A673 (cell line): ENCODE results near the gene RABL2A. TPM values are rescaled to one million over a fixed set of nuclear protein-coding genes. Genes with fewer than 3 reads are reported as not detected.
"Not testable (repeated sequence)": the region's sequence is repeated elsewhere in the genome, so short reads cannot be mapped to it uniquely, and the experiment has no call there.

Experiments
- BruUV-seq: library from RNA; stranded (reverse); fragments of 400-500 nt; replicated peaks from 2 replicates; lab custom pipeline; 2021; lab: Mats Ljungman, UMichigan
- CTCF ChIA-PET: fragments of 300-600 bp; sonication (Branson Sonifier 250); formaldehyde crosslinking; loops from one replicate; lab custom pipeline; 2022; ENCODE audit warnings: antibody characterized with exemption; lab: Charles Lee
- POLR2A ChIA-PET: fragments of 300-600 bp; sonication (Branson Sonifier 250); formaldehyde crosslinking; loops from one replicate; lab custom pipeline; 2022; ENCODE audit warnings: antibody characterized with exemption; ENCODE audit not compliant: low non-redundant PET; lab: Charles Lee
- DNase-seq: peaks from one replicate; pipeline ENCODE4 v3.0.0-alpha.2; 2015; ENCODE audit warnings: low spot score
- H3K27ac ChIP-seq: fragments of 200-600 bp; sonication (generic); 2 replicates; pipeline ENCODE4 v1.5.1; 2016; ENCODE audit warnings: mixed run types, low read depth, mild to moderate bottlenecking, mixed read lengths, antibody characterized with exemption, low read length; ENCODE audit not compliant: poor library complexity, severe bottlenecking
- H3K27me3 ChIP-seq: fragments of 200-600 bp; sonication (generic); replicated peaks from 2 replicates; pipeline ENCODE4 v1.6.1; 2017; ENCODE audit warnings: mixed run types, low read depth, mild to moderate bottlenecking, mixed read lengths, antibody characterized with exemption, low read length; ENCODE audit not compliant: insufficient read depth, poor library complexity
- H3K36me3 ChIP-seq: fragments of 200-600 bp; sonication (generic); 2 replicates; pipeline ENCODE4 v1.6.1; 2016; ENCODE audit warnings: mixed run types, mild to moderate bottlenecking, mixed read lengths, antibody characterized with exemption, low read length; ENCODE audit not compliant: insufficient read depth, poor library complexity, severe bottlenecking
- H3K4me1 ChIP-seq: fragments of 200-600 bp; sonication (generic); 2 replicates; pipeline ENCODE4 v1.6.1; 2017; ENCODE audit warnings: mixed run types, mild to moderate bottlenecking, mixed read lengths, antibody characterized with exemption, low read length; ENCODE audit not compliant: insufficient read depth, poor library complexity, severe bottlenecking
- H3K4me3 ChIP-seq: fragments of 200-600 bp; sonication (generic); 2 replicates; pipeline ENCODE4 v1.5.1; 2016; ENCODE audit warnings: low read depth, mixed run types, mild to moderate bottlenecking, mixed read lengths, low read length; ENCODE audit not compliant: poor library complexity, severe bottlenecking
- H3K9me3 ChIP-seq: fragments of 200-600 bp; sonication (generic); 2 replicates; pipeline ENCODE4 v1.6.1; 2016; ENCODE audit warnings: mixed run types, low read depth, mild to moderate bottlenecking, mixed read lengths, antibody characterized with exemption, low read length; ENCODE audit not compliant: poor library complexity, severe bottlenecking
- CTCF ChIP-seq: fragments of 300-800, 200-600 bp; sonication (generic); conservative IDR thresholded peaks from 2 replicates; pipeline ENCODE4 v1.5.1; 2017; ENCODE audit warnings: low read depth, mild to moderate bottlenecking, antibody characterized with exemption, low read length, moderate library complexity, mixed read lengths
- intact Hi-C: fragments of 100-400 bp; cut with micrococcal nuclease; formaldehyde crosslinking; loops from one replicate; pipeline ENCODE4 v1.10.0; 2022; ENCODE audit not compliant: unreplicated experiment
- total RNA-seq: library from RNA; stranded (reverse); gene quantifications from 2 replicates; pipeline ENCODE4 v1.2.3, GENCODE V29; 2021

RABL2A gene
- total RNA-seq, 1 experiment from 2014 or later, result 17.8 TPM

- POLR2A ChIA-PET, result not testable (repeated sequence)
These were observed 39.9 kb upstream of the RABL2A start for GRCh38 chr2:113587201-113587600.

GRCh38 chr2:113589591-113589990, 37.5 kb upstream of the RABL2A start:
- H3K9me3 ChIP-seq, H3K27me3 ChIP-seq, H3K27ac ChIP-seq, H3K36me3 ChIP-seq, intact Hi-C loops, DNase-seq, H3K4me1 ChIP-seq, POLR2A ChIA-PET, BruUV-seq, CTCF ChIA-PET, H3K4me3 ChIP-seq: not testable (repeated sequence)

More at GRCh38 chr2:113587201-113587600, 39.9 kb upstream of the RABL2A start:
- H3K36me3 ChIP-seq, BruUV-seq, H3K4me1 ChIP-seq, H3K4me3 ChIP-seq, H3K27me3 ChIP-seq, CTCF ChIA-PET, H3K27ac ChIP-seq, H3K9me3 ChIP-seq, intact Hi-C loops: not testable (repeated sequence)
- peak; percentile 50 for TF ChIP-seq CTCF
- DNase-seq, result peak; percentile 61

- H3K4me1 ChIP-seq, intact Hi-C loops, H3K27me3 ChIP-seq, DNase-seq, H3K4me3 ChIP-seq, CTCF ChIA-PET, H3K27ac ChIP-seq, BruUV-seq, POLR2A ChIA-PET, H3K9me3 ChIP-seq, H3K36me3 ChIP-seq: not testable (repeated sequence)
These were observed 35.1 kb upstream of the RABL2A start for GRCh38 chr2:113591926-113592325.

- CTCF ChIA-PET, H3K4me3 ChIP-seq, H3K27ac ChIP-seq, intact Hi-C loops, DNase-seq, H3K9me3 ChIP-seq, BruUV-seq, H3K27me3 ChIP-seq, H3K4me1 ChIP-seq, POLR2A ChIA-PET, H3K36me3 ChIP-seq: not testable (repeated sequence)
These were observed 33.8 kb upstream of the RABL2A start for GRCh38 chr2:113593280-113593679.

GRCh38 chr2:113595725-113596124, 31.3 kb upstream of the RABL2A start:
- POLR2A ChIA-PET, BruUV-seq, H3K4me1 ChIP-seq, CTCF ChIA-PET, intact Hi-C loops, H3K9me3 ChIP-seq, H3K36me3 ChIP-seq, DNase-seq, H3K27me3 ChIP-seq, H3K27ac ChIP-seq, H3K4me3 ChIP-seq: not testable (repeated sequence)

GRCh38 chr2:113597164-113597563, 29.9 kb upstream of the RABL2A start:
- POLR2A ChIA-PET, H3K27me3 ChIP-seq, H3K9me3 ChIP-seq, H3K4me3 ChIP-seq, H3K27ac ChIP-seq, DNase-seq, H3K36me3 ChIP-seq, H3K4me1 ChIP-seq, CTCF ChIA-PET, BruUV-seq, intact Hi-C loops: not testable (repeated sequence)

- DNase-seq, H3K36me3 ChIP-seq, H3K27ac ChIP-seq, H3K27me3 ChIP-seq, CTCF ChIA-PET, H3K4me1 ChIP-seq, H3K4me3 ChIP-seq, BruUV-seq, intact Hi-C loops, POLR2A ChIA-PET, H3K9me3 ChIP-seq: not testable (repeated sequence)
These were observed 29.5 kb upstream of the RABL2A start for GRCh38 chr2:113597572-113597971.
